ENCODE results near the gene IL31RA.

Gene IL31RA

GRCh38 chr5:55900068-55900467 is 48.9 kb downstream of the IL31RA start:
- in situ Hi-C loops (cut with MboI; ENCODE audit: low sequenced_read_pairs): no loop called here

DNA sequence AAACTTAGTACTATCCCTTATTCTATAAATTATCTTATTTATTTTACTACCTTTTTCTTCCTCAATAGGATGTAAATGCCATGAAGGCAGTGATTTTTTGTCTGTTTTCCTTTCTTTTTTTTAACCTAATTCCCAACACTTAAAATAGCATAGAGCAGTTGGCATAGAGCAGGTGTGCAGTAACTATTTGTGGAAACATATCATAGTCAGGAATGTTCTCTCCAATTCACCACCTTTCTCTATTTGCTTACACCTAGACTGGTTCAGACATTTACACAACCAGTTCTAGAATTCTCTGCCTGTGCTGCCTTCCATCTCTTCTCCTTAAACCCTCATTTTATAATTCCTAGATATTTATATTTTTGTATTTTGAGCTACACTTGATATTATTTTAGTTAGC is 49.6 kb downstream of the IL31RA start:
- in situ Hi-C loops (cut with MboI; ENCODE audit: low sequenced_read_pairs): no loop called here

GRCh38 chr5:55902696-55903095 is 51.5 kb downstream of the IL31RA start:
- in situ Hi-C loops (cut with MboI; ENCODE audit: low sequenced_read_pairs): no loop called here

DNA sequence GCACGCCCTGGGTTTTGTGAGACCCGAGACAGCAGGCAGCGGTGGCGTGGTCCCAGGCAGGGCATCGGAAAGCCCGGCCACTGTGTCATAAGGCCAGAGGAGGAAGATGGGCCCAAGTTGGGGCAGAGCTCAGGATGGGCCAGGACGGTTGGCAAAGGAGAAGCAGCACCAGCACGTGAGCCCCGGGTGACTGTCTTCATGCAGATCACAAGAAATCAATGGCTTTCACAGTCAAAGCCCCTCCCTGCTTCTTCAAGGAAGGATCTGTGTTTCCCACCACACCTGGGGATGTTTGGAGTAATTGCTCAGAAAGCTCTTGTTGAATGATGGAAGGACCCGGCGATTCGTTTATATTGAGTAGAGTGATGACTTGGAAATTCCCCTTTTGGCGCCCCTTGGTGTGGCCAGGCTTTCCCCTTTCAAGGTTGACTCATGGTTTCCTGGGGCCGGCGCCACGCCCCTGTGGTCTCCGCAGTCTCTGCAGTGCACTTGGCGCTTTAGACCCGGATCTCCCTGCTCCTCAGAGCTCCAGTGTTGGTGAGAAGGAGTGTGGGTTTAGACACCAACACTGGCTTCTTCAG is 52.1 kb downstream of the IL31RA start:
- in situ Hi-C loops (cut with MboI; ENCODE audit: low sequenced_read_pairs): no loop called here

- in situ Hi-C loops (cut with MboI; ENCODE audit: low sequenced_read_pairs): no loop called here
These were observed 53.0 kb downstream of the IL31RA start for GRCh38 chr5:55904152-55904551.

DNA sequence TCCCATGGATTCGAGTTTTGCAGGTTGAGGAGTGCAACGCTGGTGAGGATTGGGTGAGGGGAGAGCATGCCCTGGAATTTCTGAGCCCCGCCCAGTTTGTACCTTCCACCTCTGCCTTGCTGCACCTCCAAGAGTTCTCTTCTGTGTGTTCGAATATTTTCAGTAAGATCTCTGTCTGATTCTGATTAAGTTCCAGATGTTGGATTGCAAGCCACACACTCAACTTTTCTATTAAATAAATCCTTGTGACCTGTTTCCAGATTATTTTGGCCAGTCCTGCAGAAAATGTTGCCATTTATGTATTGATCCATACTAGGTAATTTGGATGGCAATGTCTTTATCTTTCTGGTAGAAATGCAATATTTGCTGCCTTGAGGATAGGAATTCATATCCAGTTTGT is 54.1 kb downstream of the IL31RA start:
- in situ Hi-C loops (cut with MboI; ENCODE audit: low sequenced_read_pairs): no loop called here

- in situ Hi-C loops (cut with MboI; ENCODE audit: low sequenced_read_pairs): no loop called here
These were observed 56.8 kb downstream of the IL31RA start for GRCh38 chr5:55907927-55908326.

GRCh38 chr5:55908804-55909203 is 57.6 kb downstream of the IL31RA start:
- in situ Hi-C loops (cut with MboI; ENCODE audit: low sequenced_read_pairs): no loop called here

DNA sequence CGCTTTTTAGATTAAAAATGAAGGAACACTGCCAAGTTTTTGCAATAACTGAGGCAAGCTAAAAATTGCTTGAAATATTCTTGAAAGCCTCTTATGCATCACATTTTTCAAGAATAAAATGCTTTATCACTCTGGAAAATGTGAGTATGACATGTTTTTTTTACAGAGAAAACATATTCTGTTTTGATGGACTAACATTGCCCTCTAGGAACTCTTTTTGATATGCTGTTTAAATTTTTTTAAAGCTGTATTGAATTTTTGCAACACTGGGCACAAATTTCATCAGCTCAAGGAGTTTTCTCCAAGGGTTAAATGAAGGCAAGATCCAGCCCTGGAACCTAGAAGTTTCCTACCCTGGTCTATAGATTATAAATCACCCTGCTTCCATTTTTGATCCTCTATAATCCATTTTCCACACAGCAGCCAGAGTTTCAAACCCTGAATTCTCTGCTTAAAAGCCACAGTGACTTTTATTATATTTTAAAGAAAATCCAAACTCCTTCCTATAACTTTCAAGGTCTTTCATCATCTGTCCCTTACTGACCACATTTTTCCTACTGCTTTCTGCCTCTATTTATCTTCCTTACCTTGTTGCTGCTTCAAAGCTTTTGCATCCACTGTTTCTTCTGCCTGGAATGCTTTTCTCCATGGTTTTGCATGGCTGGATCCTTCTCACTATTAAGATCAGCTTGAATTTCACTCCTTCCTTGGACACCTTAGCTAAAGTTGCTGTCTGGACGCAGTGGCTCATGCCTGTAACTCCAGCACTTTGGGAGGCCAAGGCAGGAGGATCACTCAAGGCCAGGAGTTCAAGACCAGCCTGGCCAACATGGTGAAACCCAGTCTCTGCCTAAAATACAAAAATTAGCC is 60.9 kb downstream of the IL31RA start:
- in situ Hi-C loops (cut with MboI; ENCODE audit: low sequenced_read_pairs): no loop called here

DNA sequence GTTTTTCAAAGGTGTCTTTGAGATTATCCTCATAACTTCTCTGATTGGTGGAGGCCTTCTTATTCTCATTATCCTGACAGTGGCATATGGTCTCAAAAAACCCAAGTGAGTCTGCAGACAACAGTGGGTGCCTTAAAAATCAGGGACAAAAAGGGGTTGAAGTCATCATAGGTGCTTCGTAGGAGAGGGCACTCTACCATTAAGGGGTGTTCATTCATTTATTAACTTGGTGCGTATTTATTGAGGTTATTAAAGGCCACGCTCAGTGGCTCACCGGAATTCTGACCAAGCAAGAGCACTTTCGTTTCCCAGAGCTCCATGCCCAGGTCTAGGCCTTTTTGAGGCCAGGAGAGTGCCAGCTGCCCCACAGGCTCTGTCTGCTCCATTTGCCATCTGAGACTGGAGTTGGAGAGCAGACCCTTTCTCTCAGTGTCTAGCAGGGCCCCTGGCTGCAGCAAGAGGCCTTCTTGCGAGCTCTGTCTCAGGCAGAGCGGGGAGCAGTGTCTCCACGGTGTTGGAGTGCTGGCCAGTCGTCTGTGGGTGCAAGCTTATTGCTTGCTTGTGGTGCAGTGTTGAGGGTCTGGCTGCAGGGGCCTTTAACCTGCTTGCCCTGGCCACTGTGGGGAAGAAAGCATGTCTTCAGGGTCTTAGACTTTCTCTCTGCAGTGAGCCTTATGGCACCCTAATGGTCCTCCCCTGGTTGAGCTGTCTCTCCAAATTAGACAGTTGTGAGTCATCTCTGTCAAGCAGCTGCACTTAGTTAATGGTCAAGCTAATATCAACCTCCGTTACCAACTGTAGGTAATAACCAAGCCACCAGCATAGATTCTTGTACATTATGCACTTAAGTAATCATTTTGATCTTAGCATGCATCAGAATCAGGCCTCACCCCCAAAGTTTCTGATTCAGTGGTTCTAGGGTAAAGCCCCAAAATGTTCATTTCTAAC is 62.6 kb downstream of the IL31RA start:
- in situ Hi-C loops (cut with MboI; ENCODE audit: low sequenced_read_pairs): no loop called here

DNA sequence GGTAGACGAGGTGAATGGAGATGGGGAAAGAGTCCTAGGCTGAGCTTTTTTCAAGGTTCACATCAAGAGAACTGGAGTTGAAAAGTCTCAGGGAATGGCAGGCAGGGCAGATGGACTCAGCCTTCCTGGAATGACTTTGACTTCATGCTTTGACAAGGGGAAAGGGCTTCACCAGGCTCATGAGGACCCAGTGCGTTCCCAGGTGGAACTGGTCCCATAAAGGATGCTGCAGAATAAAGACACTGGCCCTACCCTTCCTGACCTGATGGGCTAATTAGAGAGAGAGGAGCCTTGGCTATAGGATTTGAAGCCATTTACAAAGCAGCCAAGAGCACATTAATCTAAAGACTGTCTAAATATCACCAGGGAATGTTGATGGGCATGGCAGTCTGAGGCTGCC is 63.8 kb downstream of the IL31RA start:
- in situ Hi-C loops (cut with MboI; ENCODE audit: low sequenced_read_pairs): no loop called here

- in situ Hi-C loops (cut with MboI; ENCODE audit: low sequenced_read_pairs): no loop called here
These were observed 64.6 kb downstream of the IL31RA start for GRCh38 chr5:55915783-55916182.

DNA sequence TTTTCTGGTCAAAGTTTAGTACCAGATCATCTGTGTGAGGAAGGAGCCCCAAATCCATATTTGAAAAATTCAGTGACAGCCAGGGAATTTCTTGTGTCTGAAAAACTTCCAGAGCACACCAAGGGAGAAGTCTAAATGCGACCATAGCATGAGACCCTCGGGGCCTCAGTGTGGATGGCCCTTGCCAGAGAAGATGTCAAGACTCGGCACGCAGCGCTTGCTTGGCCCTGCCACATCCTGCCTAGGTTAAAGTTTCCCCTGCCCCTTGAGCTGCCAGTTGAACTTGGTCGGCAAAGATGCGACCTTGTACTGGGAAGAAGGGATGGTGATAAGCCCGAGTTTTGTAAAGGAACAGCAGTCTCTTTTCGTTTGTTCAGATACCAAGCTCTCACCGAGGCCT is 65.8 kb downstream of the IL31RA start:
- in situ Hi-C loops (cut with MboI; ENCODE audit: low sequenced_read_pairs): no loop called here

DNA sequence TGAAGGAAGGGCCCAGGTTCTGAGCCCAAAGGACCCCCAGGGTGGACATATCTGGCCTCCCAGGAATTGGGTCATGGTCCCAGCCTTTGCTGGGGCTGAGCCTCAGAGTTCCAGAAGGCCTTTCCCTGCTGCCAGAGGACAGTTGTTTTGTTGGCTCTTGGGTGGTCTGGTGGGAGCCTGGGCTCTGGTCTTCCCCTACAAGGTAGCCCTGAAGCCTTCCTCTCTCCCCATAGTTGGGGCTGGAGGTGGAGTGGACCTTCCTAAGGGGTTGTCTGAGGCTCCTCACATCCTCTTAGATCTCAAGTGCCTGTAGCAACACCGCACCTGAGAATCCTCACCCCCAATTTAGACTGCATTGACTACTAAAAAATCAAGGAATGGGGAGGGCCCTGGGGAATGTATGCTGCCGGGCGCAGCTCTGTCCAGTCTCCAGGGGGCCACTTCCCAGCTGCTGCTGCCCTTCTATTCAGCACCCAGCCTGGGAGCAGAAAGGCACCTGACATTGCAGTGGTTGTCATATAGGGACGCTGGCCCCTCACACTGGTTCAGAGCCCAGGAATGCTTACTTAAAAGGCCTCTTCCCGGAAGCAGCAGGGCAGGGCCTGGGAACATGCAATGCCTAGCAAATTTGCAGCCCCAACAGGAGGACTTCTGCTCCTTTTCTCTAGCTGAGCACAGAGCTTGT is 66.4 kb downstream of the IL31RA start:
- in situ Hi-C loops (cut with MboI; ENCODE audit: low sequenced_read_pairs): no loop called here

DNA sequence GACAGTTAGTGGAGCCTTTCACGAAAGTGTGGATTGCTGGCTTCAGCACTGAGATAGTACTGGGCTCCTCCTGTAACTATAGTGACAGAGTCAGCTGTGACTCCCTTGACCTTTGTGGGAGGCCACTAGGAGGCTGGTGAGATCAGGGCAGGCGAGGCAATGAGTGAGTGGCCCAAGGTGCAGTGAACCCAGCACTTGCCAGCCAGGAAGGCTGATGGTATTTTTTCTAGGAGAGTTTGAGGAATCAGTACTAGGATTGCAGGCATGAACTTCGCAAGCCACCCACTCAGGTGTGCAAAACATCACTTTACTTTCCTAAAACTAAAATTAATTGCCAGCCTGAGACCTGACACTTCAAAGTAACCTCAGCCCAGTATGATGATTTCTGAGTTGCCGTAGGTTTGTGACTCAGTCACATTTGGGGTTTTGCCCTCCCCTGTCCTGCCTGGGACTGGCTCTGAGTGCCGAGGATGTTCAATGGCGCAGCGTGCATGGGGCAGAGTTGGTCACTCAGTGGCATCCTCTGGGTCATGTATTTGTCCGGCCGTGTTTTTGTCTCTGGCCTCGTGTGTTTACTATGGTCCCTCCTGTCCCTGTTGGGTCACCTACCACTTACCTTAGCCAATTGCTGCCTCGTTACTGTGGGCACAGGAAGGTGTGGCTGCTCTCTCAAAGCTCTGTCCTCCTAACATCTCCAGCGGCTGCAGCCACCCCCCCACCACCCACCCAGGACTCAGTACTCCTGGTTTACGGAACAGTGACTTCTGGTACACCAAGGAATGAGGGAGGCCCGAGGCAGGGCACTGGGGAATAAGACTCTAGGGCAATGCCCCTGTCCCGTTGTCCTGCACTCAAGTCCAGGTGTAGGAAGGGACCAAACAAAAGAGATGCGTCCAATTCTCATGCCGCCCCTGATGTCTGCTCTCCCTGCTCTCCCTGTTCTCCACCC is 67.2 kb downstream of the IL31RA start:
- in situ Hi-C loops (cut with MboI; ENCODE audit: low sequenced_read_pairs): no loop called here

DNA sequence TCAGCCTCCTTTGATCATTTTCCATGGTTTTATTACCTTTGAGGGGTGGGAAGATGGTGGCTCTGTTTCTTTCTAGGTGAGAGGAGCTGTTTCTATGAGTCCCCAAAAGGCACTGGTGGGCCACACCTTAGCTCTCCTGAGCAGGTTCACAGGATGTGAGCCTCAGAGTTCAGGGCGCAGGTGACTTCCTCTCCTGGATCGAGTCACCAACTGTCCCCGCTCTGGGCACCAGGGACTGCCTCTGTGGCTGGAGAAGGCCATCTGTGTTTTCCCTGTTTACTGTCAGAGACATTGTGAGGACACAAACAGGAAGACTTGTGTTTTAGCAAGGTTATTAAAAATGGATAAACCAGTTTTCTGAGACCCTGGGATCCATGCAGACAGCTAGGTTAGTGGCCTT is 68.5 kb downstream of the IL31RA start:
- in situ Hi-C loops (cut with MboI; ENCODE audit: low sequenced_read_pairs): no loop called here

DNA sequence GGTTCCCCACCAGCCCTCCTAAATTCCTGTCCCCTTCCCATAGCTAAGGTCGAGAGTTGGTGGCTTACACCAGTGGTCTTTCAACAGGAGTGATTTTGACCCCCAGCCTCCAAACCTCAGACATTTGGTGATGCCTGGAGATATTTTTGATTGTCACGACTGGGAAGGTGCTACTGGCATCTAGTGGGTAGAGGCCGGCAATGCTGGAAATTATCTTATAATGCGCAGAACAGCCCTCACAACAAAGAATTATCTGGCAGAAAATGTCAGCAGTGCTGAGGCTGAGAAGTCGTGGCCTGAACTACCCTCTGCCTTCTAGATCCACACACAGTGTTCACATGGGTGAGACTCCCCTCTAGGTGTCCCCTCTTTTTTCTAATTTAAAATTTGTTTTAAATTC is 69.6 kb downstream of the IL31RA start:
- in situ Hi-C loops (cut with MboI; ENCODE audit: low sequenced_read_pairs): no loop called here

DNA sequence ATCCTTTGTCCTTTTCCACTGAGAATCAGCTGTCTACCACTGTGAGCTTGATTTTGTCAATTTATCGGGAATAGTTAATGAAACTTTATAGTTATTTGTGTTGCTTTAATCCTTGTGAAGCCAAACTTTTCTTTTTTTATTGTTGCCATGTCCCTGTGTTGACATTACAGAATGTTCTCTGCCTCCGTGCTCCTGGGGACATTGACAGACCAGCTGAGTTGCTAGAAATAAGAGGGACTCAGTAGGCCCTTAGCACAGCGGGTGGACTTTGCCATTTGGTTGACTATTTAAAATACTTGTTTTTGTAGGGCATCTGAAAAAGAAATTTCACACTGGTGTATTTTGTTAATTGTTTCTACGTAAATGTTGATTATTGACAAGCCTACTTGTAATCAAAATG is 70.5 kb downstream of the IL31RA start:
- in situ Hi-C loops (cut with MboI; ENCODE audit: low sequenced_read_pairs): no loop called here

DNA sequence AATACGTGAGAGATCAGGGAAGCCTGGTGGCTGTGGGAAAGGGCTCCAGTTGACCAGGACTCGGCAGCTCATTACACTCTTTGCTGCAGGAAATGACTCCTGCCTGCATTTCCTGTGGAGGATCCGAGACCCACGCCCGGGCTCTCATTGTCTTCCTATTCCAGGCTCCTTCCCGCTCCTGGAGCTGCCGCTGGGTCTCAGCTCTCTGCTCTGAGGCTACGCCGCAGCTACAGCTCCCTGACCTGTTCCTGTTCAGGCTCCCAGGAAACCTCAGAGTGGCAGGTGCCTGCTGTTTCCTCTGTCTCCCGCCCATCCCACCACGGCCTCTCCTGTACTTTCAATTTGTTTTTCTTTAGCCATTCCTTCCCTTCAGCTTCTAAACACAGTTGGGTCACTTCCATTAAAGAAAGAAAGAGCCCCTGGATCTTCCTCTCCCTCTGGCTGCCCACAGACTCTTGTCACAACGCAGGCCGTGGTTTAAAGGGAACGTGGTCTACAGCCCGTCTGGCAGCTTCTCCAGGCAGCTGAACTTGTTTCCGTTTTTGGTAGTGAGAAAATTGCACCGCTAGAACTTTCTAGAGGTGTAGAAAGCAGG is 72.1 kb downstream of the IL31RA start:
- in situ Hi-C loops (cut with MboI; ENCODE audit: low sequenced_read_pairs): no loop called here
